GM12892 (cell line): ENCODE measurements around the gene BTG4.

Source experiments
- POLR2A ChIP-seq: IDR thresholded peaks from 2 replicates; pipeline ENCODE4 v1.6.1; 2011; ENCODE audit warnings: low read depth, low read length, control low read depth
- TAF1 ChIP-seq: IDR thresholded peaks from 2 replicates; pipeline ENCODE4 v1.6.1; 2011; ENCODE audit warnings: low read depth, mild to moderate bottlenecking, control low read depth, low read length, borderline replicate concordance

GRCh38 chr11:111465400-111465799 lies 46.8 kb downstream of the BTG4 start:
- TF ChIP-seq TAF1 (no peak), POLR2A (no peak)
